Fibroblast of villous mesenchyme (primary cell): ENCODE results near the gene SDC4. TPM values are rescaled to one million over a fixed set of nuclear protein-coding genes. Genes with fewer than 3 reads are reported as not detected.

Experiments
- DNase-seq: peaks from one replicate; pipeline ENCODE4 v3.0.0-alpha.2; 2010; ENCODE audit warnings: low read depth
- H3K4me3 ChIP-seq: 2 replicates; pipeline ENCODE4 v1.5.1; 2011; ENCODE audit warnings: low read depth, mild to moderate bottlenecking, low read length
- total RNA-seq: library from RNA; depleted of rRNA; stranded (reverse); fragments of >200 nt; gene quantifications from 2 replicates; pipeline ENCODE4 v1.2.3, GENCODE V29; 2012
- TF ChIP-seq, protein P1 (sequence below): IDR thresholded peaks from 2 replicates; pipeline ENCODE4 v1.5.1; 2012; ENCODE audit warnings: low read depth, mild to moderate bottlenecking, low read length; ENCODE audit not compliant: insufficient read depth

Gene SDC4
- total RNA-seq, 1 donor: 178 TPM

- no peak for DNase-seq
- no peak overlapping the region for H3K4me3 ChIP-seq
- TF ChIP-seq, protein P1, sequence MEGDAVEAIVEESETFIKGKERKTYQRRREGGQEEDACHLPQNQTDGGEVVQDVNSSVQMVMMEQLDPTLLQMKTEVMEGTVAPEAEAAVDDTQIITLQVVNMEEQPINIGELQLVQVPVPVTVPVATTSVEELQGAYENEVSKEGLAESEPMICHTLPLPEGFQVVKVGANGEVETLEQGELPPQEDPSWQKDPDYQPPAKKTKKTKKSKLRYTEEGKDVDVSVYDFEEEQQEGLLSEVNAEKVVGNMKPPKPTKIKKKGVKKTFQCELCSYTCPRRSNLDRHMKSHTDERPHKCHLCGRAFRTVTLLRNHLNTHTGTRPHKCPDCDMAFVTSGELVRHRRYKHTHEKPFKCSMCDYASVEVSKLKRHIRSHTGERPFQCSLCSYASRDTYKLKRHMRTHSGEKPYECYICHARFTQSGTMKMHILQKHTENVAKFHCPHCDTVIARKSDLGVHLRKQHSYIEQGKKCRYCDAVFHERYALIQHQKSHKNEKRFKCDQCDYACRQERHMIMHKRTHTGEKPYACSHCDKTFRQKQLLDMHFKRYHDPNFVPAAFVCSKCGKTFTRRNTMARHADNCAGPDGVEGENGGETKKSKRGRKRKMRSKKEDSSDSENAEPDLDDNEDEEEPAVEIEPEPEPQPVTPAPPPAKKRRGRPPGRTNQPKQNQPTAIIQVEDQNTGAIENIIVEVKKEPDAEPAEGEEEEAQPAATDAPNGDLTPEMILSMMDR: no peak
Observed at GRCh38 chr20:45372646-45373352, 24.6 kb upstream of the SDC4 start.

DNA sequence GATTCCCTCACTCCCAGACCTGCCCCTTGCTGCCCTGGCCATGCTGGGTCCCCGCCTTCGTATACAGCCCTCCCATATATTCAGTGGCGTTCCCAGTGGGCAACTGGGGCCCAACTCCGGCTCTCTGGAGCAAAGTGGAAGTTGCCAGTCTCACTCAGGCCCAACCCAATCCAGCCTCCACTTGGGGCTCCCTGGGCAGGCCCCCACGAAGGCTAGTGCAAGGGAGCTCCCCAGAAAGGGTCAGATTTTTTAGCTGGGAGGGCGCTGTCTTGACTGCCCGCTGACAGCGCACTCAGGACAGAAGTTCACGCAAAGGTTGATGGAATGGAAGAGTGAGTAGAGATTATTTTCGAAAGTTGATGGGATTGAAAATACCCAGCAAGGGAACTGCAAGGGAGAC lies 24.0 kb upstream of the SDC4 start:
- DNase-seq: no peak
- TF ChIP-seq, protein P1: no peak
- H3K4me3 ChIP-seq: no peak overlapping the region

GRCh38 chr20:45370571-45371160 lies 22.4 kb upstream of the SDC4 start:
- TF ChIP-seq, protein P1: no peak
- no peak for DNase-seq
- no peak overlapping the region for H3K4me3 ChIP-seq

GRCh38 chr20:45368221-45368980 lies 20.2 kb upstream of the SDC4 start:
- TF ChIP-seq, protein P1: no peak
- DNase-seq: no peak
- no peak overlapping the region for H3K4me3 ChIP-seq

GRCh38 chr20:45367126-45367525 lies 18.9 kb upstream of the SDC4 start:
- H3K4me3 ChIP-seq: no peak overlapping the region
- DNase-seq: no peak
- TF ChIP-seq, protein P1: no peak

DNA sequence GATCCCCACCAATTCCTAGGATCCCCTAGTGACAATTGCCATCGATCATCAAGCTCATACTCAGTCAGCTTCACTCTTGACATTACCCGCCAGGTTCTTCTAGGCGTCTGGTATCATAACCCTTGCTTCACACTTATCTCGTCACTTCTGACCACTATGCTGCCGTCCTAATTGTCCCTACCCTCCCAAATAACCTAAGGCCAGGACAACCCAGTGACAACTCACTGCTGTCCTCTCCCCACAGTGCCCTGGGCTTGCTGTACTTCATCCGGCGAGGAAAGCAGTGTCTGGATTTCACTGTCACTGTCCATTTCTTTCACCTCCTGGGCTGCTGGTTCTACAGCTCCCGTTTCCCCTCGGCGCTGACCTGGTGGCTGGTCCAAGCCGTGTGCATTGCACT lies 18.4 kb upstream of the SDC4 start:
- TF ChIP-seq, protein P1: no peak
- H3K4me3 ChIP-seq: no peak overlapping the region
- DNase-seq: no peak
